ENCODE results near the gene SPRED3. TPM values are rescaled to one million over a fixed set of nuclear protein-coding genes. Genes with fewer than 3 reads are reported as not detected.
A peak's percentile ranks its signal among the peaks of the same experiment; 100 is the strongest.
"Not testable (repeated sequence)": the region's sequence is repeated elsewhere in the genome, so short reads cannot be mapped to it uniquely, and the experiment has no call there.

Gene SPRED3
- total RNA-seq, 2 donors from 2014 or later = 1.6 to 2.2 TPM

- no peaks in the 10 kb centered on the region for H3K9me3 ChIP-seq (ENCODE audit: control insufficient read depth, low read length, poor library complexity, severe bottlenecking)
- DNase-seq (no peak), ATAC-seq (no peak)
- Mint-ChIP-seq H3K4me1 (peaks cover 16% of the 10 kb centered on the region), H3K27ac (peak overlapping the region; percentile 74), H3K36me3 (ENCODE audit: low read depth) (no peaks in the 10 kb centered on the region), H3K4me3 (no peak overlapping the region), H3K27me3 (no peaks in the 10 kb centered on the region)
Measured at GRCh38 chr19:38404858-38405257, 16.4 kb downstream of the SPRED3 start.

- no peaks in the 10 kb centered on the region for H3K9me3 ChIP-seq (ENCODE audit: control insufficient read depth, low read length, poor library complexity, severe bottlenecking)
- Mint-ChIP-seq H3K4me3 (peak overlapping the region; percentile 25), H3K27me3 (no peaks in the 10 kb centered on the region), H3K4me1 (peaks cover 17% of the 10 kb centered on the region), H3K36me3 (ENCODE audit: low read depth) (no peaks in the 10 kb centered on the region), H3K27ac (peak overlapping the region; percentile 74)
- DNase-seq (no peak), ATAC-seq (no peak)
Measured at GRCh38 chr19:38405276-38405675, 16.8 kb downstream of the SPRED3 start.

- H3K36me3 Mint-ChIP-seq (ENCODE audit: low read depth) = no peaks in the 10 kb centered on the region
- H3K9me3 ChIP-seq (ENCODE audit: control insufficient read depth, low read length, poor library complexity, severe bottlenecking) = no peaks in the 10 kb centered on the region
- H3K27ac Mint-ChIP-seq = no peak overlapping the region
- H3K4me1 Mint-ChIP-seq = peaks cover 10% of the 10 kb centered on the region
- no peak overlapping the region for H3K4me3 Mint-ChIP-seq
- H3K27me3 Mint-ChIP-seq = no peaks in the 10 kb centered on the region
- ATAC-seq (no peak), DNase-seq (no peak)
Measured at GRCh38 chr19:38409631-38410133, 21.2 kb downstream of the SPRED3 start.

- not testable (repeated sequence) for DNase-seq; H3K4me1 Mint-ChIP-seq; H3K27me3 Mint-ChIP-seq; ATAC-seq; H3K4me3 Mint-ChIP-seq; H3K9me3 ChIP-seq (ENCODE audit: control insufficient read depth, low read length, poor library complexity, severe bottlenecking); H3K27ac Mint-ChIP-seq; H3K36me3 Mint-ChIP-seq (ENCODE audit: low read depth)
Measured at GRCh38 chr19:38410407-38410806, 21.9 kb downstream of the SPRED3 start.

- H3K27me3 Mint-ChIP-seq = no peaks in the 10 kb centered on the region
- no peak for DNase-seq
- no peaks in the 10 kb centered on the region for H3K36me3 Mint-ChIP-seq (ENCODE audit: low read depth)
- ATAC-seq = no peak
- peaks cover 6% of the 10 kb centered on the region for H3K4me1 Mint-ChIP-seq
- no peaks in the 10 kb centered on the region for H3K9me3 ChIP-seq (ENCODE audit: control insufficient read depth, low read length, poor library complexity, severe bottlenecking)
- H3K27ac Mint-ChIP-seq = peak overlapping the region; percentile 39
- H3K4me3 Mint-ChIP-seq = no peak overlapping the region
Measured at GRCh38 chr19:38411041-38411712, 22.7 kb downstream of the SPRED3 start.

GRCh38 chr19:38411898-38412297 lies 23.4 kb downstream of the SPRED3 start:
- DNase-seq; H3K36me3 Mint-ChIP-seq (ENCODE audit: low read depth); ATAC-seq; H3K4me1 Mint-ChIP-seq; H3K27me3 Mint-ChIP-seq; H3K9me3 ChIP-seq (ENCODE audit: control insufficient read depth, low read length, poor library complexity, severe bottlenecking); H3K4me3 Mint-ChIP-seq: not testable (repeated sequence)
- H3K27ac Mint-ChIP-seq = peak overlapping the region; percentile 39

GRCh38 chr19:38412491-38412890 lies 24.0 kb downstream of the SPRED3 start:
- H3K9me3 ChIP-seq (ENCODE audit: control insufficient read depth, low read length, poor library complexity, severe bottlenecking) = no peaks in the 10 kb centered on the region
- ATAC-seq (no peak), DNase-seq (no peak)
- no peak overlapping the region for H3K27ac Mint-ChIP-seq
- no peaks in the 10 kb centered on the region for H3K27me3 Mint-ChIP-seq
- H3K4me3 Mint-ChIP-seq = no peak overlapping the region
- H3K36me3 Mint-ChIP-seq (ENCODE audit: low read depth) = no peaks in the 10 kb centered on the region
- peaks cover 13% of the 10 kb centered on the region for H3K4me1 Mint-ChIP-seq

GRCh38 chr19:38412961-38413360 lies 24.5 kb downstream of the SPRED3 start:
- Mint-ChIP-seq H3K4me3 (no peak overlapping the region), H3K36me3 (ENCODE audit: low read depth) (no peaks in the 10 kb centered on the region), H3K27ac (no peak overlapping the region), H3K4me1 (peaks cover 17% of the 10 kb centered on the region), H3K27me3 (no peaks in the 10 kb centered on the region)
- H3K9me3 ChIP-seq (ENCODE audit: control insufficient read depth, low read length, poor library complexity, severe bottlenecking) = no peaks in the 10 kb centered on the region
- DNase-seq = no peak
- ATAC-seq = no peak

GRCh38 chr19:38413416-38413815 lies 24.9 kb downstream of the SPRED3 start:
- H3K4me1 Mint-ChIP-seq = peaks cover 19% of the 10 kb centered on the region
- no peak overlapping the region for H3K27ac Mint-ChIP-seq
- H3K4me3 Mint-ChIP-seq = no peak overlapping the region

GRCh38 chr19:38417146-38417543 lies 28.6 kb downstream of the SPRED3 start:
- Mint-ChIP-seq H3K4me3 (peak overlapping the region; percentile 95), H3K27ac (peak overlapping the region; percentile 96), H3K27me3 (no peaks in the 10 kb centered on the region), H3K36me3 (ENCODE audit: low read depth) (no peaks in the 10 kb centered on the region), H3K4me1 (peaks cover 20% of the 10 kb centered on the region)
- no peaks in the 10 kb centered on the region for H3K9me3 ChIP-seq (ENCODE audit: control insufficient read depth, low read length, poor library complexity, severe bottlenecking)
- ATAC-seq = no peak
- no peak for DNase-seq

More at GRCh38 chr19:38413416-38413815, 24.9 kb downstream of the SPRED3 start:
- ATAC-seq (no peak), DNase-seq (no peak)
- no peaks in the 10 kb centered on the region for H3K9me3 ChIP-seq (ENCODE audit: control insufficient read depth, low read length, poor library complexity, severe bottlenecking)
- H3K36me3 Mint-ChIP-seq (ENCODE audit: low read depth) = no peaks in the 10 kb centered on the region
- no peaks in the 10 kb centered on the region for H3K27me3 Mint-ChIP-seq

GRCh38 chr19:38417544-38418506 lies 29.3 kb downstream of the SPRED3 start:
- peak overlapping the region; percentile 95 for H3K4me3 Mint-ChIP-seq
- no peaks in the 10 kb centered on the region for H3K27me3 Mint-ChIP-seq

GRCh38 chr19:38420935-38421334 lies 32.4 kb downstream of the SPRED3 start:
- DNase-seq (no peak), ATAC-seq (no peak)
- H3K27ac Mint-ChIP-seq = no peak overlapping the region
- no peaks in the 10 kb centered on the region for H3K27me3 Mint-ChIP-seq
- no peaks in the 10 kb centered on the region for H3K9me3 ChIP-seq (ENCODE audit: control insufficient read depth, low read length, poor library complexity, severe bottlenecking)
- H3K4me1 Mint-ChIP-seq = peaks cover 23% of the 10 kb centered on the region
- no peak overlapping the region for H3K4me3 Mint-ChIP-seq
- no peaks in the 10 kb centered on the region for H3K36me3 Mint-ChIP-seq (ENCODE audit: low read depth)

More at GRCh38 chr19:38417544-38418506, 29.3 kb downstream of the SPRED3 start:
- ATAC-seq (peak; percentile 87), DNase-seq (peak in 2 of 3 donors; percentile 30 to 35)
- H3K9me3 ChIP-seq (ENCODE audit: control insufficient read depth, low read length, poor library complexity, severe bottlenecking) = no peaks in the 10 kb centered on the region
- Mint-ChIP-seq H3K27ac (peak overlapping the region; percentile 96), H3K36me3 (ENCODE audit: low read depth) (no peaks in the 10 kb centered on the region), H3K4me1 (peaks cover 20% of the 10 kb centered on the region)

- no peaks in the 10 kb centered on the region for H3K9me3 ChIP-seq (ENCODE audit: control insufficient read depth, low read length, poor library complexity, severe bottlenecking)
- Mint-ChIP-seq H3K4me3 (no peak overlapping the region), H3K4me1 (peaks cover 23% of the 10 kb centered on the region), H3K27me3 (no peaks in the 10 kb centered on the region), H3K27ac (no peak overlapping the region), H3K36me3 (ENCODE audit: low read depth) (no peaks in the 10 kb centered on the region)
- DNase-seq (no peak), ATAC-seq (no peak)
Measured at GRCh38 chr19:38421856-38422255, 33.4 kb downstream of the SPRED3 start.
